Inflammatory macrophage treated with lipopolysaccharide for 1 hour (primary cell): ENCODE data around the gene CELF1.
A peak's percentile ranks its signal among the peaks of the same experiment; 100 is the strongest.

Experiments
- DNase-seq, 2 donors: peaks; one replicate each; pipeline ENCODE4 v3.0.0-alpha.2; 2020 to 2022

The CELF1 gene

DNA sequence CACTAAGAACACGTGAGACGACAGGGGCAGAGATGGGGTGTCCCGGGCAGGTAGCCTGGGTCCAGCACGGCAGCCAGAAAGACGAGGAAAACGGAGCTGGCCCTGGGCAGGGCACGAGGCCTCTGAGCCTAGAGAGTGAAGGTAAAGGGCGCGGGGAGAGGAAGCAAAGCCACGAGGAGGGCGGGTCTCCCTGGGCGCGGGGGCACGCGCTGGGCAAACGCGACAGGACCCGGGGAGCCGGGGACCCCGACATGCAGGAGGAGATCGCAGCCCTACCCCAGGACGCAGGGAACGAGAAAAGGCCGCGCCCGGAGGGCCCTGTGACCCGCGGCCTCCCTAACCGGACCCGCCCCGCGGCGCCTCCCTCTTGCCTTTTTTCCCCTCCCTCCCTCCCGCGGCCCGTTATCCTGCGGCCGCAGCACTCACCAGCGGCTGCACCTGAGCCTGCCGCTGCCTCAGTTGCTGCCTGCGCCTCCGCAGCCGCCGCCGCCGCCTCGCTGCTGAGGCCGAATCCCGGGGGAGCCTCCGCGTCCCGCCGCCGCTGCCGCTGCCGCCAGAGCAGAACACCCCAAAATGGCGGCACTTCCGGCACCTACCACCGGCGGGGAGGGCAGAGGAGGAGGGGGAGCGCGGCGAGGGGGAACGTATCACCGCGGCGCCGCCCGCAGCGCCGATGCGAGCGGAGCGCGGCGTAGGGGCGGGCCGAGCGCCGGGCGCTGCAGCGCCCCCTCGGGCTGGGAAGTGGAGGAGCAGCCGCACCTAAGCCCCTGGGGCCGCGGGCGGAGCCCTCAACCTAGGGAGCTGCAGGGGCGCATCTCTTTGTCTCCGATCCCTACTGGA lies at the start of gene CELF1:
Gene CELF1 (minus strand): TSS at position 567 of the 840 bp plus-strand sequence. CDS start 53,609 bp downstream, outside the sequence.
- peak; percentile 88 to 94 for DNase-seq

DNA sequence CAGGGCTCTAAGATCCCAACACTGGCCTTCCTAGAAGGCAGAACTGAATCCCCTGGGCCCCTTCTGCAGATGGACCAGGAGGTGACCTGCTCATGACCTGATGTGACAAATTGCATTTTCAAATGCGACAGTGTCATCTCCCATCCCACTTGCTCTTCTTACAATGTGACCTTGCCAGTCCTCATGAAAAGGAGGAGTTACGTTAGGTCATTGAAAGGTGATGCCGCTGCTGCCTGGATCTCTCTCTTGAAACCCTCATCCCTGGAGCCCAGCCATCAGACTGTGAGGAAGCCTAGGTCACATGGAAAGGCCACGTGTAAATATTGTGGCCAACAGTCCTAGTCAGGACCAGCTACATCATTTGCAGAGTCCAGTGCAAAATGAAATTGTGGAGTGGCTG lies 47.0 kb upstream of the CELF1 start:
- no peak for DNase-seq

- no peak for DNase-seq
Measured at GRCh38 chr11:47595967-47596366, 43.0 kb upstream of the CELF1 start.

DNA sequence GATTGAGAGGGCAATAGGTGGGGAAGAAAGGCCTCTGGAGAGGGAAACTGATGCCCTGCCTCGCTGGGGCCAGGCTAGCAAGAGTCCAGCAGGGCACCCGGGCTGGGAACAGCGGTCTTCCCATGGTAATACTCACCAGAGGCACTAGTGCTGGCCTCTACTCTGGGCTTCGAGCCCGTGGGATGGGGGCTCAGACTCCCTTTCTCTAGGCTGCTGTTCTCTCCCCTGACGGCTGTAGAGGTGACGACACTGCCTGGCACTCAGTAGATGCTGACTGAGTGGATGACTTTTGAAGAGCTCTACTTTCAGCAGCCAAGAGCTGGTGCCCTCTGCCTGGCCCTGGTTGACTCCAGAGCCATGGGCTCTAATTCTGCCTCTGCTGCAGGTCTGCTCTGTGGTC lies 42.1 kb upstream of the CELF1 start:
- no peak for DNase-seq

DNA sequence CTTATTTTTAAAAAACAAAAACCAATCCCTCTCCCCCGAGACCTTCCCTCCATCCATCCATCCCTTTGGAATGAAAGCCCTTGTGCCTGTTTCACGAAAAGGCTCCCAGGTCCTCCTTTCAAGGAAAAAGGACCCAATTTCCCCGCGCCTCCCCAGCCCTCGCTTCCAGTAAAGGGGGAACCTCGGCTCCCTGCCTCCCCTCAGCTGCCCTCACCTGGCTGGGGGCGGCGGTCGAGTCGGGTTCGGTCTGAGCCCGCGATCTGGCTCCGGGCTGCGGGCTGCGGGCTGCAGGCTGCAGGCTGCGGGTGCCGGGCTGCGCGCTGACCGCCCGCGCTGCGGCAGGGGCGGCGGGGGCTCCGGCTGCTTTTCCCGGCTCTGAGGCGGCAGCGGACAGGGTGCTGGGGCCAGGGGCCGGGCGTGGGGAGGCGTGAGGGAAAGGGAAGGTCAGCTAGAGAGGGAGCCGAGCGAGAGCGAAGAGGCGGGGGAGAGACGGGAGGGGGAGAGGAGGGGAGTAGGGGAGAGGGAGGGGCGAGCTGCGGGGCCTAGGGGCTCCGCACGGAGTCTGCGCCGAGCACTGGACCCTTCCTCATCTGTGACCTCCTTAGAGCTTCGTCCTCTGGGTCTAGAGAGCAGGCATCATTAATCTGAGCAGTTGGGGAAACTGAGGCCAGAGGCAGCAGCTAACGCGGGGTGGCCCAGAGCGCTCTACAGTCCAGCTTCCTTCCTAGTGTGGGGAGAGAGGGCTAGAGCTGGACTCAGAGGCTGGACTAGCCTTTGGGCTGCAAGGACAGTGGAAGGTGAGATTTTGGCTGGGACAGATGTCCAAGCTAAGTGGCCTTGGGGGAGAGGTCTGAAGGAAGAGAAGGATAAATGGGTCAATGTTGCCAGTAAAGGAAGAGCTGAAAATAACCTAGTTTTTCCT lies 41.3 kb upstream of the CELF1 start, which contains the start of gene C1QTNF4:
Gene C1QTNF4 (minus strand): TSS at position 478 of the 922 bp plus-strand sequence. CDS start 3,601 bp downstream, outside the sequence.
- DNase-seq: no peak

GRCh38 chr11:47593492-47593933 lies 40.6 kb upstream of the CELF1 start:
- DNase-seq: no peak

DNA sequence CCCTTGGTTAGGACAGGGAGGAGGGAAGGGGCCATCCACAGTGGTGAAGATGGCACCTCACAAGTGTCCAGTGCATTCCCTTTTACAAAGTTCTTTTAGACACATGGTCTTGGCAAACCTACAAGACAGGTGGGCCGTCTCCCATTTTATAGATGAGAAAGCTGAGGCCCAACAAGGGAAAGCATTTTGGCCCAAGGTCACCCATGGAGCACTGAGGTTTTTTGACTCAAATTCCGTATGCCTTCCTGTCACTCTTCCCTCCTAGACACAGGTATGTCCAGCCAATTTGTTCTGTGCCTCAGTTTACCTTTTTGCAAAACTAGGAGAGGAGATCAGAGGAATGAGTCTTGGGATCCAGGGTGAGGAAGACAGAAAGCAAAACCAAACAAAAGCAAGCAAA lies 40.0 kb upstream of the CELF1 start:
- DNase-seq: no peak

GRCh38 chr11:47592251-47592650 lies 39.3 kb upstream of the CELF1 start:
- DNase-seq: no peak

- no peak for DNase-seq
Measured at GRCh38 chr11:47591764-47592163, 38.8 kb upstream of the CELF1 start.

DNA sequence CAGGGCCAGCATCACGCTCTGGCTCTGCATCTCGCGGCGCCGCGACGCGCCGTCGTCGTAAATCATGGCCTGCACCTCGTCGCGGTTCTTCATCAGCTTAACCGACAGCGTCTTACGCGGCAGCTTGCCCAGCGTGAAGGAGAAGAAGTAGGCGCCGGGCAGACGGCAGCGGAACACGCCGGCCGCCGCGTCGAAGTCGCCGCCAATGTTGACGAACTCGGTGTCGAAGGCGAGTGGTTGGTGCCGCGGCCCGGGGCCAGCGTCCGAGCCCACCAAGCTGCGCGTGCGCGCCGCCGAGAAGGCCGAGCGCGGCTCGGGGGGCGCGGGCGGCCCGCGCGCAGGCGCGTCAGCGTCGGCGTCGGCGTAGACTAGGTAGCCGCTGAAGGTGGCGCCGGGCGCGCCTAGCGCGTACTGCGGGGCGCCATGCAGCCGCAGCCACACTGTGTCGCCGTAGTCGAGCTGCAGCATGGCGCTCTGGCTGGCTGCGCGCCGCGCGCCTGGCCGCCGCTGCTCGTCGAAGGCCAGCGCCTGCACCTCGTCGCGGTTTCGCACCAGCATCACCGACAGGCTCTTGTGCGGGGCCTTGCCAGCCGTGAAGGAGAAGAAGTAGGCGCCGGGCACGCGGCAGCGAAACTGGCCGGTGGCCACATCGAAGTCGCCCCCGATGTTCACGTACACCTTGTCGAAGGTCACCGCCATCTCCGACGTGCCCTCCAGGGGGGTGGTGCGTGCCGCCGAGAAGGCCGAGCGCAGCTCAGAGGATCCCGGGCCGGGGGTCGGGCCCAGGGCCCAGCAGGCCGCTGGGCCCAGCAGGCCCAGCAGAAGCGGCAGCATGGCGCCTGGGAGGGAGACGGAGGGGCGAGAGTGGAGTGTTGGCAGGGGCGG lies 37.3 kb upstream of the CELF1 start:
- DNase-seq: no peak

DNA sequence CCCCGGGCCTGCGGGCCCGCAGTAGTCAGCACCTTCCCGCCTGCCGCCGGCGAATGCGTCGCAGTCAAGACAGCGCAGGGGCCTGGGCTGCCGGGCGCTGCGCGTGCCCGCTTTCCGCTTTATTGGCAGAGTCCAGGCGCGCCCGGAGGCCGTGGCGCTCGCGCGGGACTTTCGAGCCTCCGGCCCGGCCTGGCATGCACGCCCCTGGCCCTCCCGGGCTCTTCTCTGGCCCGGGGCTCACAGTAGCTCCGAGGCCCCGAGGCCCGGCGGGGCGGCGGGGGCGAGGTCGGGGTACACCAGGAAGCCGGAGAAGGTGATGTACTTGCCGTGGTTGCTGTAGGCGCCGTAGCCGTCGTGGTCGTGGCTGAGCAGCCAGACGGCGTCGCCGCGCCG lies 36.6 kb upstream of the CELF1 start:
- DNase-seq: no peak

DNA sequence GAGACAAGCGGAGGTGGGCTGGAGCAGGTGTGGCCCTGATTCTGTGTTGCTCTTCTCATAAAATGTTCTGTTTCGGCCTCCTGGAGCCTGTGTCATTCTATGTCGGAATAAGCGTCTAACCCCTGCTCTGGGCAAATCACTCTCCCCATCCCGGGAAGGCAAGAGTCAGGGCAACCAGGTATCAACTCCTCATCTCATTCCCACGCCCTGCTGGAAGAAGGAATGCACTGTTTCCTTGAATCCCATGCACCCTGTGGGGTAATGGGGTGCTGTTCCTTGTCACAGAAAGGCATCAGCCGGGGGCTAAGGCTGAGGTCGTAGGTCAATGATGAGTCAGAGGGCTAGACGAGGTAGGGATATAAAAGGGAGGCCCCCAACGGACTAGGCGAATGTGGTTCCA lies 36.2 kb upstream of the CELF1 start:
- no peak for DNase-seq

DNA sequence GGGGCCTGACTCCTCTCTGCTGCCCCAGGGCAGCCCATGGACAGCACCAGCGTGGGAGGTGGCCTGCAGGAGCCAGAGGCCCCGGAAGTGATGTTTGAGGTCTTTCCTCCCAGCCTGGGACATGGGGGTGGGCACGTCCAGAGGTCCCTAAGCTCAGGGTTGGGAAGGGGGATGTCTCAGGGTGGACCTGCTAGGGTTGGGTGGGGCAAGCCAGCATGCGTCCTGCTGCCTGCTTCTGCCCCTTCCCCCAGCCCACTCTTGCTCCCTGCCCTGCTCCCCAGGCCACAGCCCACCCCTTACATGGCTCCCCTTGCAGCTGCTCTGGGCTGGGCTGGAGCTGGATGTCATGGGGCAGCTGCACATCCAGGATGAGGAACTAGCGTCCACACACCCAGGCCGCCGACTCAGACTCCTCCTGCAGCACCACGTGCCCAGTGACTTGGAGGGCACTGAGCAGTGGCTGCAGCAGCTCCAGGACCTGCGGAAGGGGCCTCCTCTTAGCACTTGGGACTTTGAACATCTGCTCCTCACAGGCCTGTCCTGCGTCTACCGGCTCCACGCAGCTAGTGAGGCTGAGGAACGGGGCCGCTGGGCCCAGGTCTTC lies 34.9 kb upstream of the CELF1 start:
- peak; percentile 75 to 90 for DNase-seq

DNA sequence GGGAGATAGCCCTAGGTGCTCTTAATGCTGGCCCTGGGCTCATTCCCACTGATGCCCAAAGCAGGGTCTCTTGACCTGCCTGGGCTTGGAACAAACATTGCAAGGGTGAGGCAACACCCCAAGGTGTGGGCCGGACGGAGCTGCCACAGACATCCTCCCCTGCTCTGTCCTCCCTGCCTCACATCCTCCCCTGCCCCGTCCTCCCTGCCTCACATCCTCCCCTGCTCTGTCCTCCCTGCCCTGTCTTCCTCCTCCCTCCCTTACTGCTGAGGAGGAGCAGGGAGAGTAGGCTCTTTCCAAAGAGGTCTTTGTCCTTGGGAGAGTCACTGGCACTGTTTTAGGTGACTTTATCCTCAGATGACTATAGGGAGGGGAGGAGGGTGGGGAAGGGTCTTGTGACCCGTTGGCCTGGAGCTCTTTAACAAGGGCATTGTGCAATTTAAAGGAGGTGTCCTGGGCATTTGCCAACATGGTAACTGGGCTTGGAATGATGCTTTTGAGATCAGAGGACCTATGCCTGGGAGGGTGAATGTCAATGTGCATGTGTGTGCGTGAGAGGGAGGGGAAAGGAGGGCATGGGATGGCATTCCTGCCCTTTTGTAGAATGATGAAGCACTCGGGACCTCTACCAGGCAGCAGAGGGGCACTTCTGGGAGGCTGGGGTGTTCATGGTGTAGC lies 34.2 kb upstream of the CELF1 start:
- DNase-seq: peak in 1 of 2 donors; percentile 50

- no peak for DNase-seq
Measured at GRCh38 chr11:47586098-47586855, 33.3 kb upstream of the CELF1 start, which contains the start of gene FAM180B. Gene FAM180B (plus strand): TSS chr11:47586678. CDS start chr11:47586769, 91 bp downstream.

GRCh38 chr11:47583844-47584243 lies 30.9 kb upstream of the CELF1 start:
- DNase-seq: no peak

GRCh38 chr11:47578524-47579494 lies 25.9 kb upstream of the CELF1 start, which contains the start of the genes KBTBD4 and NDUFS3:
Gene KBTBD4 (minus strand): TSS chr11:47578970. CDS start chr11:47578951, 19 bp downstream.
Gene NDUFS3 (plus strand): TSS chr11:47579074. CDS start chr11:47579092, 18 bp downstream.
- peak; percentile 72 to 97 for DNase-seq

DNA sequence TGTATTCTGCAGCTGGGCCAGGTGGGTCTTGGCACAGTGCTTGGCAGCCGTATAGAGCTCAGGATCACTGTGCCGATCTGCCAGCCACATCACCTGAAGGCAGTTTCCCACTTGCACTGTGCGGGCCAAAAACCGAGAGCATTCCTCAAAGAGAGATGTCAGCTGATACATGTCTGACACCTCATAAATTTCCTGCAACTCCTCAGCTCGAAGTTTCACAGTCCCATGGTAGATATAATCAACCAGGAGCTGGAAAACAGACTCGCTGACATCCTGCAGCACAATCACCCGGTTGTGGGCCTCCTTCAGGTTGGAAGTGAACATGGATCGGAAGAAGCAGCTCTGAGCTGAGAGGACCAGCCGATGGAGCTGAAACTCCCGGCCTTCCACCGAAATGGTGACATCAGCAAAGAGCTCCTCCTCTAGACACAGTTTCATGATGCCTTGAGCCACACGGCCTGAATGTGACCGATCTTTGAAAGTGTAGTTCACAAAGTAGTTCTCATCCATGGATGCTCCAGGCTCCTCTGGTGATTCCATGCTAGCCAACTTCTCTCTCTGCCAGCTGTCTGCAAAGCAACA lies 24.6 kb upstream of the CELF1 start:
- no peak for DNase-seq

DNA sequence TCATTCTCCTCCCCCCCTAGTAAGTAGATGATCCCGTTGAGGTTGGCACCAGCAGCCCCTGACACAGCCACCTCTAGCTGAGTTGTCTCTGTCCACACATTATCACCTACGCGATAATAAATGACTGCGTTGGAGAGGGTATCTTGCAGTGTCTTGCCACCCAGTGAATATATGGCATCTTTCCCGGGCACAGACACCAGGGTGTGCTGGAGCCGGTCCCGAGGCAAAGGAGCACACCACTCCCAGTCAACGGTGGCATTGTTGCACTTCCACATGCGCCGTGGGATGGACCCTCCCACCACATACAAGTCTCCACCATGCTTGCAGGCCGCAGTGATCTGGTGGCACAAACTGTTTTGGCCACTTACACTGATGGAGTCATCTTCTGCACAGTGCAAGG lies 20.4 kb upstream of the CELF1 start:
- no peak for DNase-seq
